H1 (cell line): ENCODE measurements around the gene CAPN15. TPM values are rescaled to one million over a fixed set of nuclear protein-coding genes. Genes with fewer than 3 reads are reported as not detected.

ENCODE experiments used
- KDM4A ChIP-seq: IDR thresholded peaks from one replicate; pipeline ENCODE4 v1.7.1; 2012; ENCODE audit warnings: low read depth, mild to moderate bottlenecking, moderate library complexity, low read length, inconsistent platforms; ENCODE audit not compliant: severe bottlenecking
- RFX5 ChIP-seq: IDR thresholded peaks from 2 replicates; pipeline ENCODE4 v1.6.1; 2011; ENCODE audit warnings: low read depth, low read length, improper control_type of control experiment, borderline replicate concordance
- SIN3A ChIP-seq, 2 experiments: IDR thresholded peaks in 1 of 2; conservative IDR thresholded peaks in 1 of 2; 2 replicates each; pipeline ENCODE4 v1.6.1; 2011 to 2012; ENCODE audit warnings: low read length in 2 of 2, improper control_type of control experiment in 1 of 2, low read depth in 1 of 2, mild to moderate bottlenecking in 1 of 2
- polyA plus RNA-seq, 7 experiments: library from polyadenylated mRNA; depleted of rRNA in 3 of 7; stranded (reverse) in 5 of 7; unstranded in 2 of 7; fragments of >200 nt in 5 of 7; fragments of 200-250 nt in 2 of 7; gene quantifications; 1 replicate in 5 of 7; 2 replicates in 1 of 7; 4 replicates in 1 of 7; pipeline versions ENCODE4 v1.2.1 to v1.2.3, GENCODE V29; 2011 to 2013; ENCODE audit warnings: missing spikeins in 2 of 7, mixed read lengths in 2 of 7
- total RNA-seq: library from RNA; stranded (reverse); fragmentation: NEBNext Ultra II Directional; extraction: Animal tissue kit (Norgen Biotek cat#: 25700); gene quantifications from 2 replicates; pipeline ENCODE4 v1.2.1, GENCODE V29; 2021

Gene CAPN15
- total and polyA plus RNA-seq, 2 of the 8 experiments (the other 6 are each of a cell fraction or from before 2014, with no cell fraction given), result 38.9 to 76.9 TPM

DNA sequence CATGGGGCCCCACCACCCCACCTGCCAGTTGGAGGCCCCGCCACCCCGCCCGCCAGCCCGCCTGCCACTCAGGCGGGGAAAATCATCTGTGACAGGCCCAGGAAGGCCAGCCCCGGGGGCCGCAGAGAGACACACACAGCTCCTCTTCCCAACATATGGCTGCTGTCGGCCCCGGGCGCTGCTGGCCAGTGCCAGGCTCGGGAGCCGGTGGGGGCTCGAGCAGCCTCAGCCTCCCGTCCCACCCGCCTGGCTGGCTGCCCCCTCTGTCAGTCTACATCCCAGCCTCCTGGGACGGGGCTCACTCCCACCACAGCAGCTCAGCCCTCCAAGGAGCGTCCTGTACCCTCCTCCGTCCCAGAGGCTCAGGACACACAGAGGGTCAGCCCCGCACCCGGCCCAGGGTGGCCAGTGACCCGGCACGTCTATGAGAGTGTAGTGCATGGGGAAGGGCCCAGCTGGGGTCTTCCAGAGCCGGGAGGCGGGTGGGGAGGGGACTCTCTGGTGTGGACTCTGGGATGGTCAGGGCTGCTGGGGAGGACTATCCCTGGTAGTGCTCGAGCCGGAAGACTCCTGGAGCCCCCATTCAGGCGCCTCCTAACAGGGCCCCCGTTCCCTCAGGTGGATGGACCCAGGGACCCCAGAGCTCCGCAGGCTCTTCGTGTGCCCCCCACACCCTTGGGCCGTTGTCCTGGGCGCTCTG, 29.1 kb downstream of the CAPN15 start (continued):
- TF ChIP-seq SIN3A (conservative IDR thresholded peaks at IDR 0.05 in 1 of 2, IDR thresholded peaks at IDR 0.05 in 1 of 2; ENCODE audit: low read depth in 1 of 2, low read length in 2 of 2), result no peak
- no peak for TF ChIP-seq KDM4A
- no peak for TF ChIP-seq RFX5
